HG03354 (cell line): ENCODE results near the gene MLLT10.
A peak's percentile ranks its signal among the peaks of the same experiment; 100 is the strongest.

Experiments used
- ATAC-seq: cut with Tn5 transposase; IDR thresholded peaks from one replicate; pipeline ENCODE4 v1.9.1; 2021; ENCODE audit warnings: mild to moderate bottlenecking; ENCODE audit not compliant: unreplicated experiment, poor library complexity, severe bottlenecking

MLLT10 gene

DNA sequence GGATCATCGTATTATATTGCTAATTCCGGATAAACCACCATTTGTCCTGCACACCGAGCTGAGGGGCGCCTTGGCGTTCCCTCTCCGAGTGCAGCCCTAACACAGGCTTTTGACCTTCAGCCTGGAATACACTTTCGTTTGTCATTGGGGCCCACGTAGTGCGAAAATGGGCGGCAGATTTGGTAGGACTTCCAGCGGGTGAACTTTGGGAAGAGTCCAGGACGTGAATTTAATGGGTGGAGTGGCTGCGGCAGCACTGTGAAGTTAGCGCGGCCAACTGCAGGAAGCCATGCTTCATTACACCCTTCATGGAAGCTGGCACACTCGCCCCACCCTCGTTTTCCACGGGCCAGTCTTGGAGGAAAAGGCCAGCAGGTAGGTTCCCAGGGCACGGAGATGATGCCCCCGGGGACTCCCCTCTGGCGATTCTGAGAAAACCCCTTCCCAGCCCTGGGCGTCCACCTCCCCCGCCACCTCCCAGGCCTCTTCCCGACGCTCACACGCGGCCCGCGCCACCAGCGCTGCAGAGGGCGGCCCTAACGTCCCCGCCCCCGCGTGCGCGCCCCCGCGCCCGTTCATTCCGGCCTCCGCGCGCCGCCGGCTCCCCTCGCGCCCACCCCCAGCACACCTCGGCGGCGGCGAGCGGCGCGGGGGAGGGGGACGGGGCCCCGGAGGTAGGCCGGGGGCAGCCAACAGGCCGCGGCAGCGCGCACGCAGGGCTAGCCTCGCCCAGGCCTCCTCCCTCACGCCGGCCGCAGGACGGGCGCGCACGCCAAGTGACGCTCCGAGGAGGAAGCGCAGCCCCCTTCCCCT, at the start of gene MLLT10:
MLLT10 (plus strand) TSS at position 766 of the 813 bp plus-strand sequence. CDS start 413 bp downstream, outside the sequence.
- peak; percentile 90 for ATAC-seq

DNA sequence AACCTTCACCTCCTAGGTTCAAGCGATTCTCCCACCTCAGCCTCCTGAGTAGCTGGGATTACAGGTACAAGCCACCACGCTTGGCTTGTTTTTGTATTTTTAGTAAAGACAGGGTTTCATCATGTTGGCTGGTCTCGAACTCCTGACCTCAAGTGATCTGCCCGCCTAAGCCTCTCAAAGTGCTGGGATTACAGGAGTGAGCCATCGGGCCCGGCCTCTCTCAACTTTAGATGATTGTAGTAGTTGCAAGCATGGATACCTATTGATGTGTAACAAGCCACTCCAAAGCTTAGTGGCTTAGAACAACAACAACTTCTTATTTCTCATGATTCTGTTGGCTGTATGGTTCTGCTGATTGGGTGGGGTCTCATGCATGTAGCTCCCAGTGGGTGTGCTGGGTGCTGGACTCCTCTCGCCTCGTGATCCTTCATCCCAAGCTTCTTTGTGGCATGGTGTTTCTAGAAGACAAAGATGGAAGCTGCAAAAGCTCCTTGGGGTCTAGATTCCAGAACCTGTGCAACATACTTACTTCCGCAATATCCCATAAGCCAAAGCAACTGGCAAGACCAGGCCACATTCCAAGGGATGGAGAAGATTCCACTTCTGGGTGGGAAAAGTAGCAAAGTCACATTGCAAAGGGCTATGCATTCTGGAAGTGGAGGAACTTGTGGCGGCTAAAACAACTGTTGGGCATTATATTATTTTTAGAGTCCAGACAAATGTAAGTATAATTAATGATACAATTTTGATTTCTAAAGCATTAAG, 46.4 kb upstream of the MLLT10 start:
- ATAC-seq, result no peak

DNA sequence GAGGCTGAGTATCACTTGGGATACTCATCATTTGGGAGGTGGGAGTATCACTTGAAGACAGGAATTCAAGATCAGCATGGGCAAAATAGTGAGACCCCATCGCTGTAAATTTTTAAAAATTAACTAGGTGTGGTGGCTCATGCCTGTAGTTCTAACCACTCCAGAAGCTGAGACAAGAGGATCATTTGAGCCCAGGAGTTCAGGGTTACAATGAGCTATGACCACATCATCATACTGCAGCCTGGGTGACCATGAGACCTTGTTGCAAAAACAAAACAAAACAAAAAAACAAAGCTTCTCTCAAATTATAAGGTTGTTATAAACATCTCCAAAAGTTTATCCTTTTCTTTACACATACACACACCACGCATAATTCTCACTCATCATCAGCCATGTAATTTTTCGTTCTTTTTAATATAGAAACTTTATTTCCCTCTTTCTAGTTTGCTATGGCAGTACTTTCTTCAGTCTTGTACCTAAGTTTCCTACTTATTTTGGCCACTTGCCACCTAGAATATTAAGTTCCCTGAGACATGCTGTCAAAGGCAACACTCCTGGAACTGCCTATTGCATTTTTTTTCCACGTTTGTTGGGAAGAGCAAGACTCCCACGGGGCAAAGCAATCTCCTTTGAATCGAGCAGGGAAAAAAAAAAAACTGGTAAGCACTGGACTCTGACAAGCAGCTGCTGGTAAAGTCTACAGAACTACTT, 45.6 kb upstream of the MLLT10 start:
- no peak for ATAC-seq

DNA sequence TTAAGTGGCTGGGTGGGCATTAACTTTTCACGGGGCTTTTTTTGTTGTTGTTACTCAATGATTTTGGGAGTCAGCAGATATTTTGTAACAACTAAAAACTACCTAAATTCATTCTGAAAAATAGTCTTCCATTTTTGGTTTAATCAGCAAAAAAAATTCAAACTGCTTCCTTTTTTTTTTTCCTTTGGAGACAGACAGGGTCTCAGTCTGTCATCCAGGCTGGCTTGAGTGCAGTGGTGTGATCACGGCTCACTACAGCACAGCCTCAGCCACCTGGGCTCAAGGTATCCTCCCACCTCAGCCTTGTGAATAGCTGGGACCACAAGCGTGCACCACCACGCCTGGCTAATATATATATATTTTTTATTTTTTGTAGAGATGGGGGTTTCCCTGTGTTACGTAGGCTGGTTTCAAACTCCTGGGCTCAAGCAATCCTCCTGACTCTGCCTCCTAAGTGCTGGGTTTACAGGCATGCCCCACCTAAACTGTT, 45.0 kb upstream of the MLLT10 start:
- ATAC-seq, result peak; percentile 48

DNA sequence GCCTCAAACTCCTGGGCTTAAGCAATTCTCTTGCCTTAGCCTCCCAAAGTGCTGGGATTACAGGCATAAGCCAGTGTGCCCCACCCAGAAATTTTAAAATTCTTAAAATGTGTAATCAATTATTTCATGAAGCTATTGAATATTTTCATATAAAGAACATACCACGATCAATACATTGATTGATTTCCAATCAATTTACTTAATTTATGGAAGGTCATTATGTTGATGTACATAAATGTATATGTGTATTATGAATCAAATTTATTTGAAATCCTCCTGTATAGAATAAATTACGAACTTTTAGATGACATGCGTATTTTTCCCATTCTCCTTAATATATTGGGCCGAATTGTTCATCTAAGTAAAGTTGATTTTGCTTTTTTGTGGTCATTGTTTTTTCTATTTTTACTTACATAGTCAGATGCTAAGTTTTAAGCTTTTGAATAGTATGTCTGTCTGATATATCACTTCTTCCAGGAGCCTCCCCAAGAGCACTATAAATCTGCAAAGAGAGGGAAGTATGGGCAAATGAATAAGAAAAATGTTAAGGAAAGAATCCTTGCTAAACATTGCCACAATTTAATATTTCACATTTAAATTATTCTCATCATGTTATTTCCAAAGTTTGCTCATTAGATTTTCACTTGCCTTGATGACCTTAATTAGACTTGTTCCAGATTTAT, 43.9 kb upstream of the MLLT10 start:
- no peak for ATAC-seq

- no peak for ATAC-seq
Measured at GRCh38 chr10:21490711-21491105, 43.3 kb upstream of the MLLT10 start.

GRCh38 chr10:21492421-21492820, 41.6 kb upstream of the MLLT10 start:
- ATAC-seq, result no peak

DNA sequence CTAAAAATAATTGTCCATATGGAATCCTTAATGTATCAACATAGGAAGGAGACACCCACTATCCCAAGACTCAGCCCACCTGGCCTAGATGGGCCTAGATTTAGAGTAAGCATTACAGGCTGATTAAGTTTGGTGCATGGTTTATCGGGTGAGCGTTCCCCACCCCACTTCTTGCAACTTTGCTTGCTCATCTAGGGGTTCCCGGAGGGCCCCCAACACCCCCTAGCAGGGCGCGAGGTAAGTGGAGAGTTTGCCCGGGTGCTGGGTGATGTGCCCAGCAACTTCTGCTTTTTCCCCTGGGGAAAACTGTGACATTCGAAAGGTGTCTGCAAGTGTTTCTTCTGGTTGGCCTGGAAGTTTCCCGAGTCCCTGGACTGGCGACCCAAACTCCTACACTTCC, 40.2 kb upstream of the MLLT10 start:
- ATAC-seq, result no peak

- ATAC-seq, result no peak
Measured at GRCh38 chr10:21494191-21495001, 39.6 kb upstream of the MLLT10 start.

DNA sequence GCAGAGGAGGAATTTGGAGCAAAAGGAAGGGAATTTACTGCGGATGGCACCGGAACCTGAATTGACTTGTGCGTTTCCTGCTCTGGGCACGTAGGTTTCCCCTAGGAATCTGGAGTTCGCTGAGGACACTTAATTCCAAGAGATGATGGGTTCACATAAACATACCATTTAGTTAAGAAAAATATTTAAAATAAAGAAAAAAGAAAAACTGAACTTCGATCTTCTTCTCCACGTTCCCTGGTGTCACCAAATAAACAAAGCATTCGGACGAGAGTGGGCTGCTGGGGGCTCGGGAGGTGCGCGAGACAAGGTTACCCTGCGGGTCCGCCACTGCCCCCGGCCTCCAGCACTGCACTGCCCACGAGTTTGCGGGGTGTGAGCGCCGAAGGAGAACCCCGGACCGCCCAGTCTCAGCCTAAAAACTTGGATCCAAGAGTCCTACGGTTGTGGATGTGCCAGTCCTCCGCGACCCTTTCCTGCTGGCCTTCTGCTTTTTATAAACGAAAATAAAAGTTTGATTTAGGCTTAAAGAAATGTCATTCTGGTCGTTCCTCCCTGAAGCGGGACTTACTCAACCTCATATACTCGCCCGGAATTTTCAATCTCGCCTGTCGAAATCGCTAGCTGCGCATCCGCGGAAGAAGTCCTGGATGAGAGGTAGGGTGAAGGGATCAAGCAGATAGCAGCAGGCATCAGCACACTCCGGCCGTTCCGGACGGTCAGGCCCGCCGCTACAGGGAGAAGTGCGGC, 38.9 kb upstream of the MLLT10 start:
- peak; percentile 2 for ATAC-seq

DNA sequence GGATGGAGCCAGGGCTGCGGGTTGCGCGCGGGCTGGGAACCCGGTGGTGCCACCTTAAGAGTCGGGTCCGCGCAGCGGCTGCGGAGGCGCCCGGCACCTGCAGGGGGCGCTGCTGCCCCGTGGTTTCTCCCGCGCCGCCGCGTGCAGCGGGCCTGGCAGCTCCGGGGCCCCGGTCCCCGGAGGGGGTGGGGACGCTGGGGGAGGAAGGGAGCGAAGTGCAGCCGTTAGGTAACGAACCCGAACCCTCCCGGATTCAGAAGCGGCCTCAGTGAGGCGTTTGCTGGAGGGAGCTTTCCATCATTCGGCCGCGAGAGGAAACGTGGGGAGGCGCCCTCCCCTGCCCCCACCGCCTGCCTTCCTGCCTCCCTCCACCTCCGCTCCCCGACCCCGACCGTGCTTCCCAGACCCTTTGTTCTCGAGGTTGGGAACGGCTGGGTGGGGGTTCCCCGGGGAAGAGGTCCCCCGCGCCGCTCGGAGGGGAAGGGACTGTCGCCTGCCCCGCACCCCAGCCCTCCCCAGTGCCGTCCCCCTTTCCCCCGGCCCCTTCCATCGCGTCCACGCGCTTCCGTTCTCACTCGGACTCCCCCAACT, 38.2 kb upstream of the MLLT10 start:
- peak; percentile 80 for ATAC-seq

GRCh38 chr10:21496343-21497176, 37.5 kb upstream of the MLLT10 start:
- peak; percentile 58 for ATAC-seq

DNA sequence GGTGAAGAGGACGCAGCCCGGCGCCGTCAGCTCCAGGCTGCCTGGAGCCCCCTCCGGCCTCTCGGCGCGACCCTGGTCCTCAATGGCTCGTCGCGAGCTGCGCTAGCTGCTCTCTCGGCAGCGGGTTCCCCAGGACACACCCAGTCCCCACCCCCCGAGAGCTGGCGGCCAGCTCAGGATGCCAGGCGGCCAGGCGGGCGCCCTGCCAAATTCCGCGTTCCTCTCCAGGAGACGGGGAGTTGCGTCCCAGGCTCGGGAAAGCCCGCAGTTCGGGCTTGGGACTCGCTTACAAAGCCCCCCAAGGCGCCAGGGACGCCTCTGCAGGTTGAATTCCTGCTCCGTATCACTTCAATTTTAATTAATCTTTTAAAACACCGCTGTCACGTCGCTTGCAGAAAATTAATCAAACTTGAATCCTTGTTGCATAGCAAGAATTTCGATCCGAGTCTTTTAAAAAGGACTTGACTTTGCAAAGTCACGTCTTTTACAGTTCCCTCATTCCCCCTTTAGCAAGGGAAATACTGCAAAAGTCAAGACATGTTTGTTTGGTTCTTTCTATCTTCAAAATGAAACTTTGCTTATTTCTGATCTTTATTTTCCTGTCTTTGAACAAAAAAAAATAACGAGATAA, 36.7 kb upstream of the MLLT10 start:
- ATAC-seq, result peak; percentile 11

GRCh38 chr10:21498377-21498776, 35.7 kb upstream of the MLLT10 start:
- ATAC-seq, result no peak

GRCh38 chr10:21498986-21499385, 35.0 kb upstream of the MLLT10 start:
- no peak for ATAC-seq

DNA sequence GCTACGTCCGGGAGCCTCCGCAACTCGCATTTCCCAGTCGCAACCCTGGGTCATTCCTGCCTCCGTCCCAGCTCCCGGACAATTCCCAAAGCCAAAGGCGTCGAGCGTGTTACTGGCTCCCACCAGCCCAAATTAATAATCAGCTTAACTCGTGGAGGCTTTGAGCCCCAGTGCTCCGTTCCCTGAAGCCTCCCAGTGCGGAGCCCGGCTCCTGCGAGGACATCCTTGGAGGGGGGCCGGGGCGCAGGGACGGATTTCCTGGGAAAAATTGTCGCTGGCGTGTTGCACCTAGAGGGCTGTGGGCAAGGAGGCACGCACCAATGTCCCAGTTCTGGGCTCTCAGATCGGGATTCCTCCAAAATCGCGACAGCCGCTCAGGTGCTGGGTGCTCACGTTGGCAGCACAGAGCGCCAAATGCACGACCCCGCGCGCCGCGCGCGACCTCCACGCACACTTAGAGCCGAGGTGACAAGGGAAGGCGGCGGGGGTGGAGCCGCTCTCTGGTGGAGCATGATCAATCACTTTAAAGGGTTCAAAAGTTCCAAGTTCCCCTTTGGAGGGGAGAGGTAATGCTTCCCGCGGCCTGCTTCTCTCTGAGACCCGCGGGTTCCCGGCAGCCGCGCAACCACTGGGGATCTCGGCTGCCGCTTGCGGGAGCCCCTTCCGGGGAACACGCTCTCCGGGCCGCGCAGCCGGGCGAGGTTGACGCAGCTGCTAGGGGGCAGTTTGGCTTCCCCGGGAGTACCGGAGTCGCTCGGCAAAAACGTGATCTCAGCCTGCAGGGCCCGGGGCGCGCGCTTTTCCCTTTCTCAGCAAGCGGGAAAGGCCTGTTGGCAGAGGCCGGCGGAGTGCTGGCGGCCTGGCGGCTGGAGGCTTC, 34.1 kb upstream of the MLLT10 start:
- no peak for ATAC-seq
